Jurkat, Clone E6-1 (cell line): ENCODE results near the gene PAM16.
"Not testable (repeated sequence)": the region's sequence is repeated elsewhere in the genome, so short reads cannot be mapped to it uniquely, and the experiment has no call there.

Source experiments
- DNase-seq: peaks from one replicate; pipeline ENCODE4 v3.0.0-alpha.2; 2011; ENCODE audit warnings: low read depth, low spot score
- H3K4me3 ChIP-seq: 2 replicates; pipeline ENCODE4 v1.5.1; 2011; ENCODE audit warnings: mild to moderate bottlenecking, low read length, control low read depth, moderate library complexity

The PAM16 gene

GRCh38 chr16:4340443-4340842, 10.7 kb downstream of the PAM16 start:
- H3K4me3 ChIP-seq = no peak overlapping the region
- no peak for DNase-seq

- no peak for DNase-seq
- no peak overlapping the region for H3K4me3 ChIP-seq
Observed at GRCh38 chr16:4339909-4340308, 11.2 kb downstream of the PAM16 start.

GRCh38 chr16:4339455-4339854, 11.7 kb downstream of the PAM16 start:
- no peak for DNase-seq
- H3K4me3 ChIP-seq = no peak overlapping the region

GRCh38 chr16:4338712-4339299, 12.3 kb downstream of the PAM16 start:
- no peak for DNase-seq
- H3K4me3 ChIP-seq = no peak overlapping the region

GRCh38 chr16:4338125-4338582, 13.0 kb downstream of the PAM16 start:
- no peak overlapping the region for H3K4me3 ChIP-seq
- DNase-seq = no peak

GRCh38 chr16:4337540-4338088, 13.5 kb downstream of the PAM16 start:
- no peak for DNase-seq
- no peak overlapping the region for H3K4me3 ChIP-seq

- no peak for DNase-seq
Observed at GRCh38 chr16:4336701-4337539, 14.2 kb downstream of the PAM16 start.

GRCh38 chr16:4334724-4335495, 16.2 kb downstream of the PAM16 start:
- no peak overlapping the region for H3K4me3 ChIP-seq
- no peak for DNase-seq

More at GRCh38 chr16:4336701-4337539, 14.2 kb downstream of the PAM16 start:
- H3K4me3 ChIP-seq = no peak overlapping the region

- not testable (repeated sequence) for H3K4me3 ChIP-seq, DNase-seq
Observed at GRCh38 chr16:4333714-4334113, 17.4 kb downstream of the PAM16 start.

- DNase-seq = no peak
- no peak overlapping the region for H3K4me3 ChIP-seq
Observed at GRCh38 chr16:4333308-4333638, 17.8 kb downstream of the PAM16 start.

GRCh38 chr16:4332623-4333307, 18.4 kb downstream of the PAM16 start:
- no peak overlapping the region for H3K4me3 ChIP-seq
- DNase-seq = no peak

GRCh38 chr16:4332083-4332482, 19.0 kb downstream of the PAM16 start:
- DNase-seq = no peak

GRCh38 chr16:4330277-4330874, 20.7 kb downstream of the PAM16 start:
- DNase-seq = no peak
- no peak overlapping the region for H3K4me3 ChIP-seq

More at GRCh38 chr16:4332083-4332482, 19.0 kb downstream of the PAM16 start:
- H3K4me3 ChIP-seq = no peak overlapping the region

- no peak overlapping the region for H3K4me3 ChIP-seq
- no peak for DNase-seq
Observed at GRCh38 chr16:4328782-4329775, 22.0 kb downstream of the PAM16 start.

- H3K4me3 ChIP-seq = peak overlapping the region; percentile 46
- DNase-seq = no peak
Observed at GRCh38 chr16:4328046-4328781, 22.9 kb downstream of the PAM16 start.

GRCh38 chr16:4327386-4328045, 23.6 kb downstream of the PAM16 start:
- H3K4me3 ChIP-seq = peak overlapping the region; percentile 46

More at GRCh38 chr16:4327386-4328045, 23.6 kb downstream of the PAM16 start:
- no peak for DNase-seq
